Neural progenitor cell (in vitro differentiated cells): ENCODE results near the gene MOGAT3. TPM values are rescaled to one million over a fixed set of nuclear protein-coding genes. Genes with fewer than 3 reads are reported as not detected.

ENCODE experiments used
- DNase-seq: peaks from one replicate; pipeline ENCODE4 v3.0.0-alpha.2; 2016; ENCODE audit warnings: low spot score
- H2AFZ ChIP-seq: fragments of 200-600 bp; sonication (generic); replicated peaks from 2 replicates; pipeline ENCODE4 v1.6.1; 2016; ENCODE audit warnings: antibody characterized with exemption
- H3F3A ChIP-seq: fragments of 200-600 bp; sonication (generic); 2 replicates; pipeline ENCODE4 v1.6.1; 2016; ENCODE audit warnings: antibody characterized with exemption, low read depth
- H3K27ac ChIP-seq: fragments of 200-600 bp; sonication (generic); 2 replicates; pipeline ENCODE4 v1.5.1; 2016; ENCODE audit warnings: mild to moderate bottlenecking
- H3K27me3 ChIP-seq: fragments of 200-600 bp; sonication (generic); 2 replicates; pipeline ENCODE4 v1.6.1; 2016; ENCODE audit warnings: mild to moderate bottlenecking, moderate library complexity
- H3K36me3 ChIP-seq: fragments of 200-600 bp; sonication (generic); 2 replicates; pipeline ENCODE4 v1.5.1; 2016
- H3K4me1 ChIP-seq: fragments of 200-600 bp; sonication (generic); 2 replicates; pipeline ENCODE4 v1.6.1; 2016; ENCODE audit warnings: mixed run types
- H3K4me2 ChIP-seq: fragments of 200-600 bp; sonication (generic); 2 replicates; pipeline ENCODE4 v1.6.1; 2016
- H3K4me3 ChIP-seq: fragments of 200-600 bp; sonication (generic); 2 replicates; pipeline ENCODE4 v1.5.1; 2016
- H3K79me2 ChIP-seq: fragments of 200-600 bp; sonication (generic); 2 replicates; pipeline ENCODE4 v1.6.1; 2016; ENCODE audit warnings: low read depth
- H3K9ac ChIP-seq: fragments of 200-600 bp; sonication (generic); 2 replicates; pipeline ENCODE4 v1.6.1; 2016
- H3K9me3 ChIP-seq: fragments of 200-600 bp; sonication (generic); 2 replicates; pipeline ENCODE4 v1.5.1; 2016; ENCODE audit warnings: low read depth
- H4K20me1 ChIP-seq: fragments of 200-600 bp; sonication (generic); 2 replicates; pipeline ENCODE4 v1.6.1; 2016; ENCODE audit warnings: low read depth
- H3K27ac Mint-ChIP-seq: 3 replicates; pipeline ENCODE4 v1.8.0; 2021; ENCODE audit warnings: mixed read lengths
- H3K27me3 Mint-ChIP-seq: 2 replicates; pipeline ENCODE4 v1.8.0; 2022; ENCODE audit warnings: low read depth, mild to moderate bottlenecking, inconsistent platforms, moderate library complexity, mixed read lengths; ENCODE audit not compliant: insufficient read depth
- H3K36me3 Mint-ChIP-seq: 3 replicates; pipeline ENCODE4 v1.8.0; 2021; ENCODE audit warnings: mixed read lengths
- H3K4me1 Mint-ChIP-seq: 3 replicates; pipeline ENCODE4 v1.8.0; 2021; ENCODE audit warnings: mixed read lengths
- H3K4me3 Mint-ChIP-seq: 3 replicates; pipeline ENCODE4 v1.8.0; 2021; ENCODE audit warnings: mild to moderate bottlenecking, moderate library complexity, mixed read lengths
- H3K9me3 Mint-ChIP-seq: 3 replicates; pipeline ENCODE4 v1.8.0; 2020; ENCODE audit warnings: mixed read lengths
- EZH2 ChIP-seq: fragments of 200-600 bp; sonication (generic); IDR thresholded peaks from 2 replicates; pipeline ENCODE4 v1.6.1; 2017; ENCODE audit warnings: antibody characterized with exemption, mild to moderate bottlenecking, moderate library complexity
- EZH2phosphoT487 ChIP-seq: fragments of 200-600 bp; sonication (generic); IDR thresholded peaks from 2 replicates; pipeline ENCODE4 v1.6.1; 2017; ENCODE audit warnings: antibody characterized with exemption
- total RNA-seq: library from RNA; depleted of rRNA; stranded (reverse); fragments of >200 nt; gene quantifications from 2 replicates; pipeline ENCODE4 v1.2.3, GENCODE V29; 2015; ENCODE audit warnings: low replicate concordance
- TF ChIP-seq, protein P1 (sequence below): fragments of 200-600 bp; sonication (generic); IDR thresholded peaks from 2 replicates; pipeline ENCODE4 v1.5.1; 2017; ENCODE audit warnings: antibody characterized with exemption, mild to moderate bottlenecking

The MOGAT3 gene
- total RNA-seq, 1 donor from 2014 or later = not detected

DNA sequence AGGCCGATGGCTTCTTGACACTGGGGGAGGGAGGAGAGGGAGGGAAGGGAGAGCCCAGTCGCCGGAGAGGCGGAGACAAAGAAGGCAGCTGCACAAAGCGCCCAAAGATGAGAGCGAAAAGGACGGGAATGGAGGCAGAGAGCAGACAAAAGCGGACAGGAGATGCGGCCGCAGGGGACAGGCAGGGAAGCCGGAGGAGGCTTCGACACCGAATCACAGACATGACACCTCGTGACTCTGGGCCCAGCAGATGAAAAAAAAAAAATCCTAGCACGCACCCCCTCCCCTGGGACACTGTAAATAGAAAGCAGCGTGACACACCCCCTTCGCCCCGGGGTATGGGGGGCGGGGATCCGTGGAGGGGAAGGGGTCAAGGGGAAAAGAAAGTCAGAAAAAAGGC, 21.7 kb downstream of the MOGAT3 start:
- peaks cover 15% of the 10 kb centered on the region for H3K4me1 ChIP-seq
- H2AFZ ChIP-seq = peak overlapping the region; percentile 34
- TF ChIP-seq EZH2phosphoT487 (no peak), EZH2 (no peak)
- TF ChIP-seq, protein P1, sequence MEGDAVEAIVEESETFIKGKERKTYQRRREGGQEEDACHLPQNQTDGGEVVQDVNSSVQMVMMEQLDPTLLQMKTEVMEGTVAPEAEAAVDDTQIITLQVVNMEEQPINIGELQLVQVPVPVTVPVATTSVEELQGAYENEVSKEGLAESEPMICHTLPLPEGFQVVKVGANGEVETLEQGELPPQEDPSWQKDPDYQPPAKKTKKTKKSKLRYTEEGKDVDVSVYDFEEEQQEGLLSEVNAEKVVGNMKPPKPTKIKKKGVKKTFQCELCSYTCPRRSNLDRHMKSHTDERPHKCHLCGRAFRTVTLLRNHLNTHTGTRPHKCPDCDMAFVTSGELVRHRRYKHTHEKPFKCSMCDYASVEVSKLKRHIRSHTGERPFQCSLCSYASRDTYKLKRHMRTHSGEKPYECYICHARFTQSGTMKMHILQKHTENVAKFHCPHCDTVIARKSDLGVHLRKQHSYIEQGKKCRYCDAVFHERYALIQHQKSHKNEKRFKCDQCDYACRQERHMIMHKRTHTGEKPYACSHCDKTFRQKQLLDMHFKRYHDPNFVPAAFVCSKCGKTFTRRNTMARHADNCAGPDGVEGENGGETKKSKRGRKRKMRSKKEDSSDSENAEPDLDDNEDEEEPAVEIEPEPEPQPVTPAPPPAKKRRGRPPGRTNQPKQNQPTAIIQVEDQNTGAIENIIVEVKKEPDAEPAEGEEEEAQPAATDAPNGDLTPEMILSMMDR = no peak
- H3K4me2 ChIP-seq = peak overlapping the region; percentile 98
- H3K36me3 ChIP-seq = no peaks in the 10 kb centered on the region
- H3K4me1 Mint-ChIP-seq = peaks cover 15% of the 10 kb centered on the region
- H3K9me3 ChIP-seq = no peaks in the 10 kb centered on the region
- H3K9ac ChIP-seq = no peak overlapping the region
- peaks cover 5% of the 10 kb centered on the region for H3K9me3 Mint-ChIP-seq
- peaks cover 82% of the 10 kb centered on the region for H3K27me3 ChIP-seq
- H3K27ac ChIP-seq = no peak overlapping the region
- H3K4me3 ChIP-seq = peak overlapping the region; percentile 70
- H3K4me3 Mint-ChIP-seq = peak overlapping the region; percentile 87
- H3K79me2 ChIP-seq = no peaks in the 10 kb centered on the region
- H3K27me3 Mint-ChIP-seq = peaks cover 61% of the 10 kb centered on the region
- no peaks in the 10 kb centered on the region for H3K36me3 Mint-ChIP-seq
- no peak overlapping the region for H3K27ac Mint-ChIP-seq
- DNase-seq = peak; percentile 81
- H4K20me1 ChIP-seq = peaks cover 7% of the 10 kb centered on the region
- peaks cover 41% of the 10 kb centered on the region for H3F3A ChIP-seq

DNA sequence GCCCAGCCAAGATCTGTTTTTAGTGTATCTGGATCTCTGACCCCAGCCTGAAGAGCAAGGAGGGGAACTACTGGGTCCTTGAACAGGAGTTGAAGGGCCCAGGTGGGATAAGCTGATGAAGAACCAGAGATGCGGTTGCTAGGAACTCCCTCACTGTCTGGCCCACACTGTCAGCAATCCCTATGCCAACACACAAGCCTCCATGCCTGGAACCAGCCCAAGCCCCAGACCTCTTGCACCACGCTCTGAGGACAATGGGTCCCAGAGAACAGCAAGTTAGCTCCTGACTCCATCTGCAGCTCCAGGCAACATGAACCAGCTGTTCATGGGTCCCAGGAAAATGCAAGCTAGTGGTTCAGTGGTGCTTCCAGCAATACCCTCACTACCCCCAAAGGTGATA, 23.2 kb downstream of the MOGAT3 start:
- H3K4me3 ChIP-seq = no peak overlapping the region
- peaks cover 5% of the 10 kb centered on the region for H3K9me3 Mint-ChIP-seq
- TF ChIP-seq, protein P1 = no peak
- TF ChIP-seq EZH2phosphoT487 = no peak
- TF ChIP-seq EZH2 = no peak
- peaks cover 22% of the 10 kb centered on the region for H3K4me1 ChIP-seq
- H3F3A ChIP-seq = peaks cover 43% of the 10 kb centered on the region
- H4K20me1 ChIP-seq = peaks cover 22% of the 10 kb centered on the region
- H3K9ac ChIP-seq = no peak overlapping the region
- no peak overlapping the region for H2AFZ ChIP-seq
- no peak overlapping the region for H3K27ac ChIP-seq
- peaks cover 96% of the 10 kb centered on the region for H3K27me3 ChIP-seq
- H3K27ac Mint-ChIP-seq = no peak overlapping the region
- no peaks in the 10 kb centered on the region for H3K79me2 ChIP-seq
- H3K27me3 Mint-ChIP-seq = peaks cover 70% of the 10 kb centered on the region
- no peak overlapping the region for H3K4me3 Mint-ChIP-seq
- H3K9me3 ChIP-seq = no peaks in the 10 kb centered on the region
- no peak for DNase-seq
- no peak overlapping the region for H3K4me2 ChIP-seq
- H3K36me3 ChIP-seq = no peaks in the 10 kb centered on the region
- peaks cover 20% of the 10 kb centered on the region for H3K4me1 Mint-ChIP-seq
- no peaks in the 10 kb centered on the region for H3K36me3 Mint-ChIP-seq

DNA sequence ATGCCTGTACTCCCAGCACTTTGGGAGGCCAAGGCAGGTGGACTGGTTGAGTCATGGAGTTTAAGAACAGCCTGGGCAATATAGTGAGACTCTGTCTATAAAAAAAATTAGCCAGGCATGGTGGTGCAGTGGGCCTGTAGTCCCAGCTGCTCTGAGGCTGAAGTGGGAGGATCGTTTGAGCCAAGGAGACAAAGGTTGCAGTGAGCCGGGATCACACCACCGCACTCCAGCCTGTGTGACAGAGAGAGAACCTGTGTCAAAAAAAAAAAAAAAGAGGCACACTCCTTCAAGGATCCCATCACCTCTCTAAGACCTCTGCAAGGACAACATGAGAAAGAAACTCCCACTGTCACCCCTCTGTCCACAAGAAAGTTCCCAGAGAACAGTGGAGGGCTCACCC, 25.2 kb downstream of the MOGAT3 start:
- Mint-ChIP-seq H3K9me3 (peaks cover 3% of the 10 kb centered on the region), H3K27ac (no peak overlapping the region), H3K4me1 (peaks cover 26% of the 10 kb centered on the region), H3K36me3 (no peaks in the 10 kb centered on the region), H3K27me3 (peaks cover 74% of the 10 kb centered on the region), H3K4me3 (peak overlapping the region; percentile 48)
- Histone ChIP-seq H3K9ac (no peak overlapping the region), H4K20me1 (peaks cover 42% of the 10 kb centered on the region), H3K4me3 (no peak overlapping the region), H2AFZ (no peak overlapping the region), H3K79me2 (no peaks in the 10 kb centered on the region), H3F3A (peaks cover 34% of the 10 kb centered on the region), H3K27me3 (peaks cover 100% of the 10 kb centered on the region), H3K36me3 (no peaks in the 10 kb centered on the region), H3K4me1 (peaks cover 32% of the 10 kb centered on the region), H3K9me3 (no peaks in the 10 kb centered on the region), H3K4me2 (no peak overlapping the region), H3K27ac (no peak overlapping the region)
- TF ChIP-seq, protein P1 = no peak
- TF ChIP-seq EZH2phosphoT487 = no peak
- no peak for TF ChIP-seq EZH2
- no peak for DNase-seq
